Endodermal cell (in vitro differentiated cells): ENCODE measurements around the gene CHGA. TPM values are rescaled to one million over a fixed set of nuclear protein-coding genes. Genes with fewer than 3 reads are reported as not detected.

Source experiments
- DNase-seq: peaks from one replicate; pipeline ENCODE4 v3.0.0-alpha.2; 2017
- H3K27ac ChIP-seq: 2 replicates; pipeline ENCODE4 v1.5.1; 2013; ENCODE audit warnings: mild to moderate bottlenecking, low read depth, low read length, moderate library complexity
- H3K27me3 ChIP-seq: 2 replicates; pipeline ENCODE4 v1.6.1; 2013; ENCODE audit warnings: mild to moderate bottlenecking, low read length, moderate library complexity; ENCODE audit not compliant: insufficient read depth, control insufficient read depth, poor library complexity, severe bottlenecking
- H3K36me3 ChIP-seq: 2 replicates; pipeline ENCODE4 v1.7.0; 2013; ENCODE audit warnings: mild to moderate bottlenecking, low read length, moderate library complexity; ENCODE audit not compliant: control insufficient read depth, insufficient read depth
- H3K4me1 ChIP-seq: one replicate; pipeline ENCODE4 v1.7.0; 2013; ENCODE audit warnings: low read length; ENCODE audit not compliant: control insufficient read depth, insufficient read depth
- H3K4me3 ChIP-seq: 2 replicates; pipeline ENCODE4 v1.5.1; 2013; ENCODE audit warnings: mild to moderate bottlenecking, low read length, moderate library complexity
- H3K9ac ChIP-seq: 2 replicates; pipeline ENCODE4 v1.6.1; 2013; ENCODE audit warnings: mild to moderate bottlenecking, low read length, moderate library complexity; ENCODE audit not compliant: poor library complexity, severe bottlenecking; ENCODE audit errors: extremely low read depth
- H3K9me3 ChIP-seq: 2 replicates; pipeline ENCODE4 v1.6.1; 2013; ENCODE audit warnings: mild to moderate bottlenecking, low read length, moderate library complexity; ENCODE audit not compliant: control insufficient read depth
- H3K27ac Mint-ChIP-seq: 2 replicates; pipeline ENCODE4 v1.8.0; 2020; ENCODE audit warnings: mixed read lengths
- H3K27me3 Mint-ChIP-seq: 2 replicates; pipeline ENCODE4 v1.8.0; 2021; ENCODE audit warnings: mild to moderate bottlenecking, mixed read lengths; ENCODE audit not compliant: insufficient read depth
- H3K36me3 Mint-ChIP-seq: 2 replicates; pipeline ENCODE4 v1.8.0; 2020; ENCODE audit warnings: low read depth, mixed read lengths
- H3K4me1 Mint-ChIP-seq: 2 replicates; pipeline ENCODE4 v1.8.0; 2020; ENCODE audit warnings: mixed read lengths
- H3K4me3 Mint-ChIP-seq: 2 replicates; pipeline ENCODE4 v1.8.0; 2020; ENCODE audit warnings: mild to moderate bottlenecking, moderate library complexity, mixed read lengths
- H3K9me3 Mint-ChIP-seq: 2 replicates; pipeline ENCODE4 v1.8.0; 2020; ENCODE audit warnings: mild to moderate bottlenecking, mixed read lengths
- WGBS, 2 experiments: methylation state at CpG; one replicate each; pipeline versions ENCODE4 v1.1.5 to v1.1.7; 2013; ENCODE audit warnings: missing lambda C conversion rate in 2 of 2, mixed read lengths in 1 of 2; ENCODE audit not compliant: insufficient coverage in 1 of 2, insufficient read length in 1 of 2; 5-methylcytosine and 5-hydroxymethylcytosine counted together
- total RNA-seq, 2 donors: library from RNA; stranded (reverse); fragmentation: NEBNext Ultra II Directional in 1 of 2; extraction: Animal tissue kit (Norgen Biotek cat#: 25700) in 1 of 2; gene quantifications; 2 replicates in 1 of 2; 3 replicates in 1 of 2; pipeline ENCODE4 v1.2.1, GENCODE V29; 2021
- TF ChIP-seq, protein P1 (sequence below): fragments of 200-600 bp; sonication (generic); conservative IDR thresholded peaks from 2 replicates; pipeline ENCODE4 v1.5.0; 2021; ENCODE audit warnings: antibody characterized with exemption, mild to moderate bottlenecking

CHGA gene
- total RNA-seq, 2 donors from 2014 or later = 4.6 TPM

- Histone ChIP-seq H3K4me3 (no peak overlapping the region), H3K9me3 (no peaks in the 10 kb centered on the region), H3K27me3 (peaks cover 11% of the 10 kb centered on the region), H3K36me3 (no peaks in the 10 kb centered on the region), H3K9ac (no peak overlapping the region), H3K27ac (no peak overlapping the region), H3K4me1 (peaks cover 4% of the 10 kb centered on the region)
- Mint-ChIP-seq H3K27me3 (peaks cover 21% of the 10 kb centered on the region), H3K4me3 (no peak overlapping the region), H3K9me3 (no peaks in the 10 kb centered on the region), H3K4me1 (peaks cover 12% of the 10 kb centered on the region), H3K36me3 (no peaks in the 10 kb centered on the region), H3K27ac (no peak overlapping the region)
- no peak for DNase-seq
- TF ChIP-seq, protein P1, sequence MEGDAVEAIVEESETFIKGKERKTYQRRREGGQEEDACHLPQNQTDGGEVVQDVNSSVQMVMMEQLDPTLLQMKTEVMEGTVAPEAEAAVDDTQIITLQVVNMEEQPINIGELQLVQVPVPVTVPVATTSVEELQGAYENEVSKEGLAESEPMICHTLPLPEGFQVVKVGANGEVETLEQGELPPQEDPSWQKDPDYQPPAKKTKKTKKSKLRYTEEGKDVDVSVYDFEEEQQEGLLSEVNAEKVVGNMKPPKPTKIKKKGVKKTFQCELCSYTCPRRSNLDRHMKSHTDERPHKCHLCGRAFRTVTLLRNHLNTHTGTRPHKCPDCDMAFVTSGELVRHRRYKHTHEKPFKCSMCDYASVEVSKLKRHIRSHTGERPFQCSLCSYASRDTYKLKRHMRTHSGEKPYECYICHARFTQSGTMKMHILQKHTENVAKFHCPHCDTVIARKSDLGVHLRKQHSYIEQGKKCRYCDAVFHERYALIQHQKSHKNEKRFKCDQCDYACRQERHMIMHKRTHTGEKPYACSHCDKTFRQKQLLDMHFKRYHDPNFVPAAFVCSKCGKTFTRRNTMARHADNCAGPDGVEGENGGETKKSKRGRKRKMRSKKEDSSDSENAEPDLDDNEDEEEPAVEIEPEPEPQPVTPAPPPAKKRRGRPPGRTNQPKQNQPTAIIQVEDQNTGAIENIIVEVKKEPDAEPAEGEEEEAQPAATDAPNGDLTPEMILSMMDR = no peak
- 83 to 89% methylated on average over 2 to 6 of the region's 6 CpGs for WGBS, 2 experiments
Measured at GRCh38 chr14:92902191-92902590, 20.8 kb upstream of the CHGA start.

- H3K4me3 ChIP-seq = no peak overlapping the region
- H3K27me3 ChIP-seq = peaks cover 11% of the 10 kb centered on the region
- peaks cover 4% of the 10 kb centered on the region for H3K4me1 ChIP-seq
- H3K9me3 ChIP-seq = no peaks in the 10 kb centered on the region
- no peak overlapping the region for H3K4me3 Mint-ChIP-seq
- H3K27me3 Mint-ChIP-seq = peaks cover 20% of the 10 kb centered on the region
- 37 to 52% methylated on average over 9 to 17 of the region's 17 CpGs for WGBS, 2 experiments
- no peak overlapping the region for H3K27ac Mint-ChIP-seq
- TF ChIP-seq, protein P1 = no peak
- no peaks in the 10 kb centered on the region for H3K36me3 ChIP-seq
- H3K27ac ChIP-seq = no peak overlapping the region
- H3K36me3 Mint-ChIP-seq = no peaks in the 10 kb centered on the region
- peaks cover 15% of the 10 kb centered on the region for H3K4me1 Mint-ChIP-seq
- no peak overlapping the region for H3K9ac ChIP-seq
- peak; percentile 71 for DNase-seq
- no peaks in the 10 kb centered on the region for H3K9me3 Mint-ChIP-seq
Measured at GRCh38 chr14:92902726-92903125, 20.2 kb upstream of the CHGA start.

GRCh38 chr14:92903359-92903758, 19.6 kb upstream of the CHGA start:
- Histone ChIP-seq H3K9ac (no peak overlapping the region), H3K4me1 (peaks cover 4% of the 10 kb centered on the region), H3K27me3 (peaks cover 11% of the 10 kb centered on the region), H3K27ac (no peak overlapping the region), H3K4me3 (no peak overlapping the region), H3K36me3 (no peaks in the 10 kb centered on the region), H3K9me3 (no peaks in the 10 kb centered on the region)
- Mint-ChIP-seq H3K27ac (no peak overlapping the region), H3K9me3 (no peaks in the 10 kb centered on the region), H3K4me1 (peaks cover 15% of the 10 kb centered on the region), H3K4me3 (no peak overlapping the region), H3K27me3 (peaks cover 19% of the 10 kb centered on the region), H3K36me3 (no peaks in the 10 kb centered on the region)
- DNase-seq = no peak
- 86 to 90% methylated on average over 6 of the region's 6 CpGs for WGBS, 2 experiments
- TF ChIP-seq, protein P1 = no peak
